DMS79 (cell line): ENCODE data around the gene ZP2.
"Not testable (repeated sequence)": the region's sequence is repeated elsewhere in the genome, so short reads cannot be mapped to it uniquely, and the experiment has no call there.

ENCODE experiments used
- DNase-seq: peaks from one replicate; lab custom pipeline; 2025; lab: John Stamatoyannopoulos, UW

The ZP2 gene

GRCh38 chr16:21211486-21211885, at the start of gene ZP2:
Gene ZP2, minus strand, starts transcription at chr16:21211574. Its CDS starts 27 bp downstream, at chr16:21211547.
- DNase-seq = no peak

GRCh38 chr16:21257284-21257683, 45.9 kb upstream of the ZP2 start:
- no peak for DNase-seq

- no peak for DNase-seq
Measured at GRCh38 chr16:21256636-21257035, 45.3 kb upstream of the ZP2 start.

GRCh38 chr16:21253470-21253869, 42.1 kb upstream of the ZP2 start:
- DNase-seq = no peak

GRCh38 chr16:21250072-21250923, 38.9 kb upstream of the ZP2 start:
- no peak for DNase-seq

GRCh38 chr16:21248179-21248578, 36.8 kb upstream of the ZP2 start:
- DNase-seq = not testable (repeated sequence)

GRCh38 chr16:21244518-21245215, 33.3 kb upstream of the ZP2 start:
- no peak for DNase-seq

- DNase-seq = no peak
Measured at GRCh38 chr16:21242756-21243155, 31.4 kb upstream of the ZP2 start.

GRCh38 chr16:21239646-21240045, 28.3 kb upstream of the ZP2 start:
- DNase-seq = no peak

GRCh38 chr16:21236831-21237230, 25.5 kb upstream of the ZP2 start:
- DNase-seq = no peak

- DNase-seq = no peak
Measured at GRCh38 chr16:21235199-21235585, 23.8 kb upstream of the ZP2 start.

GRCh38 chr16:21233521-21234150, 22.3 kb upstream of the ZP2 start, which contains the start of gene ANKS4B:
Gene ANKS4B, plus strand, starts transcription at chr16:21233699. Its CDS starts 39 bp downstream, at chr16:21233738.
- no peak for DNase-seq

- no peak for DNase-seq
Measured at GRCh38 chr16:21233045-21233520, 21.7 kb upstream of the ZP2 start.

- DNase-seq = no peak
Measured at GRCh38 chr16:21228361-21228872, 17.0 kb upstream of the ZP2 start.

- DNase-seq = no peak
Measured at GRCh38 chr16:21227866-21228265, 16.5 kb upstream of the ZP2 start.

- no peak for DNase-seq
Measured at GRCh38 chr16:21226749-21227148, 15.4 kb upstream of the ZP2 start.

- no peak for DNase-seq
Measured at GRCh38 chr16:21224800-21225199, 13.4 kb upstream of the ZP2 start.

GRCh38 chr16:21223787-21224186, 12.4 kb upstream of the ZP2 start:
- no peak for DNase-seq

- DNase-seq = no peak
Measured at GRCh38 chr16:21222495-21223337, 11.3 kb upstream of the ZP2 start.

GRCh38 chr16:21219551-21219950, 8.2 kb upstream of the ZP2 start:
- DNase-seq = no peak

GRCh38 chr16:21218153-21218552, 6.8 kb upstream of the ZP2 start:
- DNase-seq = no peak
